ENCODE measurements around the gene SRP14.

SRP14 gene

GRCh38 chr15:39990706-39991105 lies 48.3 kb downstream of the SRP14 start:
- no peak for DNase-seq

- DNase-seq = no peak
Measured at GRCh38 chr15:39987821-39988220, 51.2 kb downstream of the SRP14 start.

Measured in anterior cingulate cortex (tissue), 58 donors.